ENCODE measurements around the gene PGBD2. TPM values are rescaled to one million over a fixed set of nuclear protein-coding genes. Genes with fewer than 3 reads are reported as not detected.

The PGBD2 gene
- total RNA-seq, 4 donors from 2014 or later, result 12.2 to 15.4 (median 12.8) TPM

DNA sequence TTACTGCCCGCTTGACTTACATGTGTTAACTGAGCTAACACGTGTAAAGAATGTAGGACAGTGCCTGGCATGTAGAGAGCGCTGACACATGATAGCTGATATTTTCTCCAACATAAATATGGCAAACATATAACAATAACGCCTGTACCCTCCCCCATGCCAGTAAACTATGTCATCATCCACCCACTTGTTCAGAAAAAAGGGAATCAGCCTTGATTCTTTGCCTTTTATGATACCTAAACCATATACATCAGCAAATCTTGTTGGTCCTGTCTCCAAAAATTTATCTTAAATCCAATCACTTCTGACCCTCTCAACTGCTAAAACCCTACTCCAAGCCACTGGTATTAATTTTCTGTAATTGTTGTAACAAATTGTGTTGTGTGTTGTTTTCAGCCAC lies 46.0 kb upstream of the PGBD2 start:
- no peak overlapping the region for H3K4me3 ChIP-seq (ENCODE audit: low read depth, poor library complexity, severe bottlenecking)
- intact Hi-C loops (cut with DNase I; ENCODE audit: low total_unique reads), result no loop called here
- DNase-seq (ENCODE audit: low spot score in 2 of 2), result no peak
- no peak for TF ChIP-seq POLR2A (IDR thresholded peaks at IDR 0.05)
- TF ChIP-seq, protein P1, sequence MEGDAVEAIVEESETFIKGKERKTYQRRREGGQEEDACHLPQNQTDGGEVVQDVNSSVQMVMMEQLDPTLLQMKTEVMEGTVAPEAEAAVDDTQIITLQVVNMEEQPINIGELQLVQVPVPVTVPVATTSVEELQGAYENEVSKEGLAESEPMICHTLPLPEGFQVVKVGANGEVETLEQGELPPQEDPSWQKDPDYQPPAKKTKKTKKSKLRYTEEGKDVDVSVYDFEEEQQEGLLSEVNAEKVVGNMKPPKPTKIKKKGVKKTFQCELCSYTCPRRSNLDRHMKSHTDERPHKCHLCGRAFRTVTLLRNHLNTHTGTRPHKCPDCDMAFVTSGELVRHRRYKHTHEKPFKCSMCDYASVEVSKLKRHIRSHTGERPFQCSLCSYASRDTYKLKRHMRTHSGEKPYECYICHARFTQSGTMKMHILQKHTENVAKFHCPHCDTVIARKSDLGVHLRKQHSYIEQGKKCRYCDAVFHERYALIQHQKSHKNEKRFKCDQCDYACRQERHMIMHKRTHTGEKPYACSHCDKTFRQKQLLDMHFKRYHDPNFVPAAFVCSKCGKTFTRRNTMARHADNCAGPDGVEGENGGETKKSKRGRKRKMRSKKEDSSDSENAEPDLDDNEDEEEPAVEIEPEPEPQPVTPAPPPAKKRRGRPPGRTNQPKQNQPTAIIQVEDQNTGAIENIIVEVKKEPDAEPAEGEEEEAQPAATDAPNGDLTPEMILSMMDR (IDR thresholded peaks at IDR 0.05), result no peak
- WGBS, 2 donors, result 46 to 49% methylated on average over 4 of the region's 4 CpGs

DNA sequence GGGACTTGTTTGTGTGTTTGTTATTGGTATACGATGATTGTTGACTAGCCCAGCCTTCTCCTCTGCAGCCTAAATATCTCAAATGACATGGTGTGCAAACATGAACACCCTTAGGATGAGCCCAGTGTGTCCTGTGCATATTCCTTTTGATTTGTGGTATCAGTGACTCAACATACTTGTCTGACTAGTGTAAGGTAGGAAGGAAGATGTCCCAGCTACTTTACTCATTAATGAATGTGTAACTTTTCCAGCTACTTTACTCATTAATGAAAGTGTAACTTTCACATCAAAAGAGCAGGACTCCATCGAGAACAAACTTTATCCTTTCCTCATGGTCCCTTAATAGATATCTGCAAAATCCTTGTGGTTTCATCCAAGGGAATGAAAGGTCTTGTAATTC lies 44.4 kb upstream of the PGBD2 start:
- WGBS, 2 donors, result 88 to 95% methylated on average over 2 of the region's 2 CpGs
- no peak overlapping the region for H3K4me3 ChIP-seq (ENCODE audit: low read depth, poor library complexity, severe bottlenecking)
- intact Hi-C loops (cut with DNase I; ENCODE audit: low total_unique reads), result no loop called here
- TF ChIP-seq POLR2A (IDR thresholded peaks at IDR 0.05), result no peak
- TF ChIP-seq, protein P1 (IDR thresholded peaks at IDR 0.05), result no peak
- no peak for DNase-seq (ENCODE audit: low spot score in 2 of 2)

DNA sequence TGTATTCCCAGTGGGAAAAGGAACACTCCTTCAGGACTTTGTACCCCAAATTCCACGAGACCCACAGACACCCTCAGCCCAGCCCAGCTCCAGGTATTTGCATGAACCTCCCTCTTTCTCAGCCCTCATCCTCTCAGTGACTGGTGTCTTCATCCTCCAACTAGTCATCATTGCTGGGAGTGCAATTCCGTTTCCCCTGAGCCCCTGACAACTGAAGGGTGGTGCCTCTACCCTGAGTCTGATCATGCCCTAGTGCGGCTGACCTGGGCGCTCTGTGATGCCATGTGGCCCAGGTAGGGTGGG lies 43.4 kb upstream of the PGBD2 start:
- DNase-seq (ENCODE audit: low spot score in 2 of 2), result no peak
- 15 to 21% methylated on average over 3 to 4 of the region's 4 CpGs for WGBS, 2 donors
- intact Hi-C loops (cut with DNase I; ENCODE audit: low total_unique reads), result no loop called here
- H3K4me3 ChIP-seq (ENCODE audit: low read depth, poor library complexity, severe bottlenecking), result peak overlapping the region; percentile 37
- no peak for TF ChIP-seq POLR2A (IDR thresholded peaks at IDR 0.05)
- TF ChIP-seq, protein P1 (IDR thresholded peaks at IDR 0.05), result no peak

DNA sequence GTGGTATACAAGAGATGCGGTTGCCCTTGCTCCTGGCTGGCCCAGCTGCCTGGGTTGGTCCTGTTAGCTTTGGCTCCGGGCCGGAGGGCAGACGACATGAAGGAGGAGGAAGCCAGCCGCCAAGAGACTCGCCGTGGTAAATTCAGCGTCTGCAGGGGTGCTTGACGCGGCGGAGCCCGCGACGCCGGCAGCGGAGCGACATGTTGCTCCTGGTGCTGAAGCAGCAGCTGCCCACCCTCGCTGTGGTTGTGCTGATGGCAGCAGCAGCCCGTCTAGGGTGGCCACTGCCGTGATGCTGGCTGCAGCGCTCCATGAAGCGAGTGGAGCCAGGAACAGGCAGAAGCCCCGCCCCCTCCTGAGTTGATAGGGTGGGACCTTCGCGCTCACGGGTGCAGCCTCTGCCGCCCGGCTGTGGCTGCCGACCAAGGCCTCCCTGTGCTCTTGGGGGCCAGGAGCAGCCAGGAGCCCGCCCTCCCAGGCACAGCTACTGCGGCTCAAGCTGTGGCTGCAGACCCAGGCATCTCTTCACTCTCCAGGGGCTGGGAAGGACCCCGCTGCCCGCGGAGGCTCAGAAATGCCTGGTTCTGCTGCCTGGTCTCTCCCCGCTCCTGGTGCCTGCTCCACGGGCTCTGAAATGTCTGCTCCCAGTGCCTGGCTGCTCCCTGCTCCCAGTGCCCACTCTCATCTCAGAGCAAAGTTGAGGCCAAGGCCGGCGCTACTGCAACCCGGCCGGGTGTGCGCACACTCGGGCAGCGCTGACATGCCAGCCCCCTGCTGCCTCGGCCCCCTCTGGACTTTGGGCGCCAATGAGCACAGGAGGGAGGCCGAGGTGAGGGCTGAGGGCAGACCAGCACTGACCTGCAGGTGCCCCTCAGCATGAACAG lies 42.8 kb upstream of the PGBD2 start:
- 6 to 8% methylated on average over 31 to 37 of the region's 46 CpGs for WGBS, 2 donors
- intact Hi-C loops (cut with DNase I; ENCODE audit: low total_unique reads), result no loop called here
- H3K4me3 ChIP-seq (ENCODE audit: low read depth, poor library complexity, severe bottlenecking), result peak overlapping the region; percentile 37
- DNase-seq (ENCODE audit: low spot score in 2 of 2), result peak; percentile 81 to 97
- TF ChIP-seq, protein P1 (IDR thresholded peaks at IDR 0.05), result no peak
- no peak for TF ChIP-seq POLR2A (IDR thresholded peaks at IDR 0.05)

DNA sequence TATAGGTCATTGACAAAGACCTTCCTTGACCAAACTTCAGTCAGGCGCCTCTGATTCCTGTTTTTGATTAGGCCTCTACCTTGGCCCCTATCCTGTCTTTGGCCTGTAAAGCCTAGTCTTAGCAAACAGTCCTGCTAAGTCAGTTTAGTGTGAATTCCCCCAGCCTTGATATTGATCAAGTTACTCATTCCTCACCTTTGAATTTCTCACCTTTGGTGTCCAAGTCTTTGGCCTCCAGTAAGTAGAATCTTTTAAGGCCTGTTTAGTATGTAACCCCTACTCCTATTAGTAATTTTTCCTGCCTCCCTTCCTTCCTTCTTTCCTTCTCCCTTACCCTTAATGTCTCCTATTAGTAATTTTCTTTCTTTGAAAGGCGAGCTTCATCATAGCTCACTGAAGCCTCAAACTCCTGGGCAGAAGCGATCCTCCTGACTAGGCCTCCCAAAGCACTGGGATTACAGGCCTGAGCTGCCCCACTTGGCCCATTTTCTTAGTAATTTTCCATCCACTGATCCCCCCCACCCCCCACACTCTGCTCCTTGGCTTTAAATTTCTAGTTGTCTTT lies 34.1 kb upstream of the PGBD2 start:
- H3K4me3 ChIP-seq (ENCODE audit: low read depth, poor library complexity, severe bottlenecking), result no peak overlapping the region
- DNase-seq (ENCODE audit: low spot score in 2 of 2), result no peak
- WGBS, 2 donors, result 98% methylated on average over 3 of the region's 3 CpGs
- TF ChIP-seq, protein P1 (IDR thresholded peaks at IDR 0.05), result no peak
- TF ChIP-seq POLR2A (IDR thresholded peaks at IDR 0.05), result no peak
- intact Hi-C loops (cut with DNase I; ENCODE audit: low total_unique reads), result no loop called here

All from lower leg skin (tissue), 4 donors.